Activated CD8-positive, alpha-beta memory T cell treated with anti-CD3 and anti-CD28 coated beads for 36 hours (primary cell): ENCODE data around the gene EIF2S1. TPM values are rescaled to one million over a fixed set of nuclear protein-coding genes. Genes with fewer than 3 reads are reported as not detected.

Experiments
- CTCF ChIA-PET: fragments of 350-600 bp; sonication (Branson Sonifier 250); formaldehyde crosslinking; loops from one replicate; lab custom pipeline; 2021; ENCODE audit warnings: antibody characterized with exemption; lab: Charles Lee
- POLR2A ChIA-PET: fragments of 350-600 bp; sonication (Branson Sonifier 250); formaldehyde crosslinking; loops from one replicate; lab custom pipeline; 2021; ENCODE audit warnings: antibody characterized with exemption; lab: Charles Lee
- total RNA-seq, 2 experiments: library from RNA; stranded (reverse); gene quantifications; one replicate each; pipeline ENCODE4 v1.2.3, GENCODE V29; 2021

EIF2S1 gene
- total RNA-seq, 2 experiments from 2014 or later = 300 to 310 TPM

- ChIA-PET POLR2A (no interaction called here), CTCF (interaction anchor here (1.1 kb wide), 1 partner anchor 242 kb away, joined by 3 read pairs; no protein-coding TSS in a partner anchor)
Observed at GRCh38 chr14:67424539-67424938, 64.4 kb downstream of the EIF2S1 start.

- POLR2A ChIA-PET = no interaction called here
Observed at GRCh38 chr14:67425608-67426007, 65.5 kb downstream of the EIF2S1 start.

GRCh38 chr14:67426161-67426560 is 66.0 kb downstream of the EIF2S1 start:
- POLR2A ChIA-PET = interaction anchor here (0.6 kb wide), 1 partner anchor 105 kb away, joined by 12 read pairs; no protein-coding TSS in a partner anchor
- CTCF ChIA-PET = interaction anchor here (0.6 to 3.8 kb wide), 9 partner anchors 8 to 150 kb away, joined by 3 to 53 read pairs (median 5); no protein-coding TSS in a partner anchor

More at GRCh38 chr14:67425608-67426007, 65.5 kb downstream of the EIF2S1 start:
- CTCF ChIA-PET = interaction anchor here (1.2 to 3.8 kb wide), 3 partner anchors 10 to 146 kb away, joined by 4 to 53 read pairs (median 17); no protein-coding TSS in a partner anchor

GRCh38 chr14:67426983-67427606 is 67.0 kb downstream of the EIF2S1 start:
- ChIA-PET POLR2A (interaction anchor here (0.6 to 1.8 kb wide), 3 partner anchors 104 to 173 kb away, joined by 3 to 12 read pairs (median 3); partner anchors contain the start of gene PIGH), CTCF (interaction anchor here (0.6 to 3.8 kb wide), 32 partner anchors 9 to 277 kb away, joined by 3 to 53 read pairs (median 4); no protein-coding TSS in a partner anchor)

- POLR2A ChIA-PET = interaction anchor here (0.5 to 1.8 kb wide), 2 partner anchors 143 to 206 kb away, joined by 3 read pairs; no protein-coding TSS in a partner anchor
Observed at GRCh38 chr14:67428501-67429031, 68.4 kb downstream of the EIF2S1 start.

GRCh38 chr14:67429510-67430205 is 69.5 kb downstream of the EIF2S1 start:
- ChIA-PET POLR2A (no interaction called here), CTCF (interaction anchor here (0.6 to 1.2 kb wide), 3 partner anchors 128 to 232 kb away, joined by 3 to 5 read pairs (median 5); no protein-coding TSS in a partner anchor)

More at GRCh38 chr14:67428501-67429031, 68.4 kb downstream of the EIF2S1 start:
- CTCF ChIA-PET = interaction anchor here (1.0 to 3.8 kb wide), 10 partner anchors 12 to 171 kb away, joined by 3 to 53 read pairs (median 5); no protein-coding TSS in a partner anchor

- POLR2A ChIA-PET = no interaction called here
- CTCF ChIA-PET = interaction anchor here (1.0 to 1.5 kb wide), 2 partner anchors 12 to 139 kb away, joined by 3 to 4 read pairs; no protein-coding TSS in a partner anchor
Observed at GRCh38 chr14:67432050-67432564, 72.0 kb downstream of the EIF2S1 start.

GRCh38 chr14:67435603-67436002 is 75.5 kb downstream of the EIF2S1 start:
- POLR2A ChIA-PET = no interaction called here
- CTCF ChIA-PET = no interaction called here

Other genes with a start within 250 kb of the EIF2S1 start
- not detected for gene GARIN2, start 170.9 kb upstream of the EIF2S1 start, total RNA-seq
- 1 to 10 TPM; 5.9 to 7.0 TPM for gene PALS1, start 118.9 kb upstream of the EIF2S1 start, total RNA-seq
- gene ATP6V1D, start 524 bp upstream of the EIF2S1 start, total RNA-seq = 10 to 100 TPM; 31.4 to 38.2 TPM
- gene PLEK2, start 51.8 kb downstream of the EIF2S1 start, total RNA-seq = 1 to 10 TPM; 1.1 to 1.2 TPM
- gene TMEM229B, start 128.4 kb downstream of the EIF2S1 start, total RNA-seq = 1 to 10 TPM; 1.5 TPM
- gene PLEKHH1, start 173.0 kb downstream of the EIF2S1 start, total RNA-seq = 1 to 10 TPM; 1.6 to 2.0 TPM
- gene PIGH, start 239.9 kb downstream of the EIF2S1 start, total RNA-seq = 10 to 100 TPM; 21.6 to 22.7 TPM